Panc1 (cell line): ENCODE results near the gene IFI44L. TPM values are rescaled to one million over a fixed set of nuclear protein-coding genes. Genes with fewer than 3 reads are reported as not detected.

ENCODE experiments used
- ATAC-seq: fragments of 200-7000 bp; cut with Tn5 transposase; 2 replicates; pipeline ENCODE4 v1.9.1; 2020; ENCODE audit warnings: mild to moderate bottlenecking, moderate library complexity
- BruUV-seq: library from RNA; stranded (reverse); fragments of 400-500 nt; replicated peaks from 2 replicates; lab custom pipeline; 2021; lab: Mats Ljungman, UMichigan
- CTCF ChIA-PET: fragments of 300-600 bp; sonication (Branson Sonifier 250); formaldehyde crosslinking; loops from one replicate; lab custom pipeline; 2022; ENCODE audit warnings: antibody characterized with exemption; lab: Charles Lee
- POLR2A ChIA-PET: fragments of 300-600 bp; sonication (Branson Sonifier 250); formaldehyde crosslinking; loops from one replicate; lab custom pipeline; 2022; ENCODE audit warnings: antibody characterized with exemption; lab: Charles Lee
- DNase-seq: peaks from one replicate; pipeline ENCODE4 v3.0.0-alpha.2; 2010; ENCODE audit warnings: low read depth, low spot score
- H3K27ac ChIP-seq: 2 replicates; pipeline ENCODE4 v1.5.1; 2011; ENCODE audit warnings: mild to moderate bottlenecking, low read length, inconsistent platforms
- H3K27me3 ChIP-seq: fragments of 200-500 bp; sonication (Bioruptor generic); 2 replicates; pipeline ENCODE4 v1.6.0; 2014; ENCODE audit warnings: low read length, inconsistent platforms; ENCODE audit not compliant: control insufficient read depth, insufficient read depth
- H3K36me3 ChIP-seq: fragments of 200-500 bp; sonication (Bioruptor generic); 2 replicates; pipeline ENCODE4 v1.5.1; 2014; ENCODE audit warnings: inconsistent platforms, mild to moderate bottlenecking, low read length, moderate library complexity; ENCODE audit not compliant: control insufficient read depth, insufficient read depth
- H3K4me1 ChIP-seq: 2 replicates; pipeline ENCODE4 v1.5.1; 2011; ENCODE audit warnings: inconsistent platforms, mild to moderate bottlenecking, low read length, moderate library complexity; ENCODE audit not compliant: control insufficient read depth, insufficient read depth
- H3K4me3 ChIP-seq, 2 experiments: 2 replicates each; pipeline ENCODE4 v1.5.1; 2011 to 2012; ENCODE audit warnings: low read depth in 2 of 2, low read length in 2 of 2, mild to moderate bottlenecking in 2 of 2, inconsistent platforms in 1 of 2, moderate library complexity in 1 of 2
- H3K9me3 ChIP-seq: fragments of 200-500 bp; sonication (Bioruptor generic); 2 replicates; pipeline ENCODE4 v1.5.1; 2014; ENCODE audit warnings: low read depth, mild to moderate bottlenecking, inconsistent platforms, low read length, moderate library complexity; ENCODE audit not compliant: control insufficient read depth, insufficient read depth
- POLR2AphosphoS5 ChIP-seq: IDR thresholded peaks from 2 replicates; pipeline ENCODE4 v1.6.1; 2012; ENCODE audit warnings: mild to moderate bottlenecking, low read depth, low read length, moderate library complexity
- SIN3A ChIP-seq: IDR thresholded peaks from 2 replicates; pipeline ENCODE4 v1.6.1; 2012; ENCODE audit warnings: low read depth, mild to moderate bottlenecking, low read length, moderate library complexity, borderline replicate concordance; ENCODE audit not compliant: insufficient read depth
- TCF7L2 ChIP-seq: IDR thresholded peaks from 2 replicates; pipeline ENCODE4 v1.6.1; 2011; ENCODE audit warnings: mild to moderate bottlenecking, low read depth, low read length, inconsistent platforms
- in situ Hi-C: cut with HindIII; loops from 2 replicates; pipeline ENCODE4 v1.10.0; 2016; ENCODE audit warnings: low sequenced_read_pairs, low pct_unique_long_range_greater_than_20kb
- intact Hi-C: fragments of 100-400 bp; cut with micrococcal nuclease; formaldehyde crosslinking; loops from one replicate; pipeline ENCODE4 v1.10.0; 2022; ENCODE audit not compliant: unreplicated experiment
- total RNA-seq: library from RNA; stranded (reverse); gene quantifications from one replicate; pipeline ENCODE4 v1.2.1, GENCODE V29; 2021; ENCODE audit not compliant: unreplicated experiment
- TF ChIP-seq, protein P1 (sequence below), 2 experiments: IDR thresholded peaks; 2 replicates each; pipeline ENCODE4 v1.6.1; 2011 to 2012; ENCODE audit warnings: low read depth in 2 of 2, control low read depth in 1 of 2, low read length in 1 of 2, mild to moderate bottlenecking in 1 of 2, moderate library complexity in 1 of 2; ENCODE audit not compliant: insufficient read depth in 1 of 2
- TF ChIP-seq, protein P2 (sequence below): fragments of 450-650 bp; IDR thresholded peaks from 2 replicates; pipeline ENCODE4 v1.5.1; 2017; ENCODE audit warnings: mild to moderate bottlenecking

Gene IFI44L
- total RNA-seq, 1 experiment from 2014 or later, result 0.10 TPM

DNA sequence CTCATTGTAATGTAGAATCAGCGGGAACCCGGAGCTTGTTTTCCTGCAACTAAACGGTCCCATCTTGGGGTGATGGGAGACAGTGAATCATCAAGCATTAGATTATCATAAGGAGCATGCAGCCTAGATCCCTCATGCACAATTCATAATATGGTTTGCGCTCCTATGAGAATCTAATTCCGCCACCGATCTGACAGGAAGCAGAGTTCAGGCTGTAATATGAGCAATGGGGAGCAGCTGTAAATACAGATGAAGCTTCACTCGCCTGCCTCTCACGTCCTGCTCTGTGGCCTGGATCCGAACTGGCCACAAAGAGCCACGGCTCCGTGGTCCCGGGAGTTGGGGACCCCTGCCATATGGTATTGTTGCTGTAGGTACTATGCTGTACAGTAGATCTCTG is 31.0 kb downstream of the IFI44L start:
- intact Hi-C loops (no loop called here), in situ Hi-C loops (no loop called here)
- DNase-seq (no peak), ATAC-seq (no peak)
- POLR2A ChIA-PET, result no interaction called here
- no peak for TF ChIP-seq POLR2AphosphoS5
- no peak for TF ChIP-seq SIN3A
- TF ChIP-seq, protein P1, sequence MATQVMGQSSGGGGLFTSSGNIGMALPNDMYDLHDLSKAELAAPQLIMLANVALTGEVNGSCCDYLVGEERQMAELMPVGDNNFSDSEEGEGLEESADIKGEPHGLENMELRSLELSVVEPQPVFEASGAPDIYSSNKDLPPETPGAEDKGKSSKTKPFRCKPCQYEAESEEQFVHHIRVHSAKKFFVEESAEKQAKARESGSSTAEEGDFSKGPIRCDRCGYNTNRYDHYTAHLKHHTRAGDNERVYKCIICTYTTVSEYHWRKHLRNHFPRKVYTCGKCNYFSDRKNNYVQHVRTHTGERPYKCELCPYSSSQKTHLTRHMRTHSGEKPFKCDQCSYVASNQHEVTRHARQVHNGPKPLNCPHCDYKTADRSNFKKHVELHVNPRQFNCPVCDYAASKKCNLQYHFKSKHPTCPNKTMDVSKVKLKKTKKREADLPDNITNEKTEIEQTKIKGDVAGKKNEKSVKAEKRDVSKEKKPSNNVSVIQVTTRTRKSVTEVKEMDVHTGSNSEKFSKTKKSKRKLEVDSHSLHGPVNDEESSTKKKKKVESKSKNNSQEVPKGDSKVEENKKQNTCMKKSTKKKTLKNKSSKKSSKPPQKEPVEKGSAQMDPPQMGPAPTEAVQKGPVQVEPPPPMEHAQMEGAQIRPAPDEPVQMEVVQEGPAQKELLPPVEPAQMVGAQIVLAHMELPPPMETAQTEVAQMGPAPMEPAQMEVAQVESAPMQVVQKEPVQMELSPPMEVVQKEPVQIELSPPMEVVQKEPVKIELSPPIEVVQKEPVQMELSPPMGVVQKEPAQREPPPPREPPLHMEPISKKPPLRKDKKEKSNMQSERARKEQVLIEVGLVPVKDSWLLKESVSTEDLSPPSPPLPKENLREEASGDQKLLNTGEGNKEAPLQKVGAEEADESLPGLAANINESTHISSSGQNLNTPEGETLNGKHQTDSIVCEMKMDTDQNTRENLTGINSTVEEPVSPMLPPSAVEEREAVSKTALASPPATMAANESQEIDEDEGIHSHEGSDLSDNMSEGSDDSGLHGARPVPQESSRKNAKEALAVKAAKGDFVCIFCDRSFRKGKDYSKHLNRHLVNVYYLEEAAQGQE (IDR thresholded peaks at IDR 0.05; ENCODE audit: insufficient read depth in 1 of 2, low read depth in 2 of 2, low read length in 1 of 2), result no peak
- TF ChIP-seq, protein P2, sequence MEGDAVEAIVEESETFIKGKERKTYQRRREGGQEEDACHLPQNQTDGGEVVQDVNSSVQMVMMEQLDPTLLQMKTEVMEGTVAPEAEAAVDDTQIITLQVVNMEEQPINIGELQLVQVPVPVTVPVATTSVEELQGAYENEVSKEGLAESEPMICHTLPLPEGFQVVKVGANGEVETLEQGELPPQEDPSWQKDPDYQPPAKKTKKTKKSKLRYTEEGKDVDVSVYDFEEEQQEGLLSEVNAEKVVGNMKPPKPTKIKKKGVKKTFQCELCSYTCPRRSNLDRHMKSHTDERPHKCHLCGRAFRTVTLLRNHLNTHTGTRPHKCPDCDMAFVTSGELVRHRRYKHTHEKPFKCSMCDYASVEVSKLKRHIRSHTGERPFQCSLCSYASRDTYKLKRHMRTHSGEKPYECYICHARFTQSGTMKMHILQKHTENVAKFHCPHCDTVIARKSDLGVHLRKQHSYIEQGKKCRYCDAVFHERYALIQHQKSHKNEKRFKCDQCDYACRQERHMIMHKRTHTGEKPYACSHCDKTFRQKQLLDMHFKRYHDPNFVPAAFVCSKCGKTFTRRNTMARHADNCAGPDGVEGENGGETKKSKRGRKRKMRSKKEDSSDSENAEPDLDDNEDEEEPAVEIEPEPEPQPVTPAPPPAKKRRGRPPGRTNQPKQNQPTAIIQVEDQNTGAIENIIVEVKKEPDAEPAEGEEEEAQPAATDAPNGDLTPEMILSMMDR, result no peak
- no peak for TF ChIP-seq TCF7L2
- no peaks in the 10 kb centered on the region for H3K27me3 ChIP-seq
- H3K36me3 ChIP-seq, result no peaks in the 10 kb centered on the region
- CTCF ChIA-PET, result no interaction called here
- H3K9me3 ChIP-seq, result no peaks in the 10 kb centered on the region
- peak overlapping the region in 1 of 2 experiments; percentile 21; a peak in 1 of 4 replicates for H3K4me3 ChIP-seq
- H3K4me1 ChIP-seq, result no peaks in the 10 kb centered on the region
- BruUV-seq, result no TSS peak
- no peak overlapping the region for H3K27ac ChIP-seq

DNA sequence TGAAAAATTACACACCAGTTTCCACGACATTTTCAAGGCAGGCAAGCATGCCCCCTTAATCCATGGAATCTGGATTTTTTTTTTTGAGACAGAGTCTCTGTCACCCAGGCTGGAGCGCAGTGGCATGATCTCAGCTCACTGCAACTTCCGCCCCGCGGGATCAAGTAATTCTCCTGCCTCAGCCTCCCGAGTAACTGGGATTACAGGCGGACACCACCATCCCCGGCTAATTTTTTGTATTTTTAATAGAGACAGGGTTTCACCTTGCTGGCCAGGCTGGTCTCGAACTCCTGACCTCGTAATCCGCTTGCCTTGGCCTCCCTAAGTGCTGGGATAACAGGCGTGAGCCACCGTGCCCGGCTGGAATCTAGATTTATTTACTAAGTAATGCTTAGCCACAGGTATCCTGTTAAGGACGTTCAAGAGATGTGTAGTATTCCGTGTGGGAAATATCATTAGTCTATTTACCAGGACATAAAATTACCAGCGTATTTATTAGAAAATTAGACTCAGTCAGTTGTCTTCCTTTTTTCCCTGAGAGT is 31.8 kb downstream of the IFI44L start:
- no peak for DNase-seq
- ChIA-PET CTCF (no interaction called here), POLR2A (no interaction called here)
- BruUV-seq, result no TSS peak
- Histone ChIP-seq H3K4me1 (no peaks in the 10 kb centered on the region), H3K27ac (no peak overlapping the region), H3K36me3 (no peaks in the 10 kb centered on the region), H3K9me3 (no peaks in the 10 kb centered on the region), H3K4me3 (no peak overlapping the region), H3K27me3 (no peaks in the 10 kb centered on the region)
- TF ChIP-seq POLR2AphosphoS5, result no peak
- TF ChIP-seq, protein P2, result no peak
- TF ChIP-seq, protein P1 (IDR thresholded peaks at IDR 0.05; ENCODE audit: insufficient read depth in 1 of 2, low read depth in 2 of 2, low read length in 1 of 2), result no peak
- TF ChIP-seq TCF7L2, result no peak
- TF ChIP-seq SIN3A, result no peak
- in situ Hi-C loops, result no loop called here
- no peak for ATAC-seq
- intact Hi-C loops, result no loop called here
